K562 treated with DMSO at 1 percent for 48 hours (cell line): ENCODE results near the gene UBE2Q1. TPM values are rescaled to one million over a fixed set of nuclear protein-coding genes. Genes with fewer than 3 reads are reported as not detected.

ENCODE experiments used
- total RNA-seq: library from RNA; unstranded; fragments of 300-600 nt; gene quantifications from 2 replicates; pipeline ENCODE4 v1.2.3, GENCODE V29; 2022; ENCODE audit warnings: low replicate concordance; ENCODE audit errors: extremely low read depth

UBE2Q1 gene
- not detected in 2 replicates for total RNA-seq

DNA sequence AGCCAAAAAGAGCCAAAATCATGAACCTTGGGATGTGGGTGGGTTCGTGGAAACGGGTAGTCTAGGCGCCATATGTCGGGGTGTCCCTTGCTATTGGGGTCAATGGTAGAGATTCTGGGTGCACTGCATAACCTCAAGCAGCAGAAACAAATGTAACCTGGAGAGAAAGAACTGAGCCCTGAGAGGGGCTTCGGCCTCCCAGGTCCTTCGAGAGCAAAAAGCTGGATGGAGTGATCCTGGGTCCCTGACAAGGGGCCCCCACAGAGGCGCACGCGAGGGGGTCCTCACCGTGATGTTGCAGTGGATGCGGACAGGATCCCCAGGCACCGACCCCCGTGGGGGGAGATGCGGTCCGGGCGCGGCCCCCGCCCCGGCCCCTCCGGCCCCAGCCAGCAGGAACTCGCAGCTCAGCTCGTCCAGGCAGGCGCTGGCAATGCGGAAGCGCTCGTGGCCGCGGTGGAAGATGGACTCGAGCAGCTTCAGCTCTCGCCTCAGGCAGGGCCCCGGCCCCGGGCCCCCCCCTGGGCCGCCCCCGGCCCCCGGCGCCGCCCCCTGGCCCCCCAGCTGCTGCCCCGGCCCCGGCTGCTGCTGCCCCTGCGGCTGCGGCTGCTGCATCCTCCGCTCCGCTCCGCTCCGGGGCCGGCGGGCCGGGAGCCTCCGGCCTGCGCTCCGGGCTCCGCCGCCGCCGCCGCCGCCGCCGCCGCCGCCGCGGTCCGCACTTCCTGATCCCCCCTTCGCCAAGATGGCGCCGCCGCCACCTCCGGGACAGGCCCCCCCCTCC is at the start of gene UBE2Q1:
Gene UBE2Q1, minus strand, starts transcription at position 724 of the 781 bp plus-strand sequence. Its CDS starts 109 bp downstream, at position 615.

DNA sequence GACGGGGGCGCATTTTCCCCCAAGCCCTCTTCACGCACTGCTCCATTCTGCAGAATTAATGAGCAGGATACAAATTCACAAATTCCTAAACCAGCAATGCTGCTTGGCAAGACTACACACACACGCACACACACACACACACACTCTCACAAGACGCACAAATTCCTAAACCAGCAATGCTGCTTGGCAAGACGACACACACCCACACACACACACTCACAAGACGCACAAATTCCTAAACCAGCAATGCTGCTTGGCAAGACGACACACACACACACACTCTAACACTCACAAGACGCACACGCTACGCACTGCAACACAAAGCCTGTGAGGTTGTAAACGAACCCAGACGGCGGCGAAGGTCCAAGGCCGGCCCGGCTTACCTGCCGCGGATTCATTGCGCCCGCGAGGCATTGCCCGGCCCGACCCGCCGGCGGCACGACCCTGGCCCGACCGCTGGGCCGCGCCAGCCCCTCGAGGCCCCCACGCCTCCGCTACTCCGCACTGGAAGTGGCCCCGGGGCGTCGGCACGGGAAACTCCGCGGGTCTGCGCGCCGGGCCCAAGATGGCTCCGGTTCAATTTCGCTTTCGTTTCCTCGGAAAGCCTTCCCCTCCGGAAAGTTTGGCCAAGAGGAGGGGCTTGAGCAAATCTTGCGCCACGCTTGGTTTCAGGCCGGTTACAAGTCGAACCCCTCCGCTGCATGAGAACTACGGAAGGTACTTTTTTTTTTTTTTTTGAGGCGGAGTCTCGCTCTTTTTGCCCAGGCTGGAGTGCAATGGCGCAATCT is 49.3 kb upstream of the UBE2Q1 start, which contains the start of gene ADAR:
Gene ADAR, minus strand, starts transcription at position 578 of the 788 bp plus-strand sequence. Its CDS starts 180 bp downstream, at position 398.

DNA sequence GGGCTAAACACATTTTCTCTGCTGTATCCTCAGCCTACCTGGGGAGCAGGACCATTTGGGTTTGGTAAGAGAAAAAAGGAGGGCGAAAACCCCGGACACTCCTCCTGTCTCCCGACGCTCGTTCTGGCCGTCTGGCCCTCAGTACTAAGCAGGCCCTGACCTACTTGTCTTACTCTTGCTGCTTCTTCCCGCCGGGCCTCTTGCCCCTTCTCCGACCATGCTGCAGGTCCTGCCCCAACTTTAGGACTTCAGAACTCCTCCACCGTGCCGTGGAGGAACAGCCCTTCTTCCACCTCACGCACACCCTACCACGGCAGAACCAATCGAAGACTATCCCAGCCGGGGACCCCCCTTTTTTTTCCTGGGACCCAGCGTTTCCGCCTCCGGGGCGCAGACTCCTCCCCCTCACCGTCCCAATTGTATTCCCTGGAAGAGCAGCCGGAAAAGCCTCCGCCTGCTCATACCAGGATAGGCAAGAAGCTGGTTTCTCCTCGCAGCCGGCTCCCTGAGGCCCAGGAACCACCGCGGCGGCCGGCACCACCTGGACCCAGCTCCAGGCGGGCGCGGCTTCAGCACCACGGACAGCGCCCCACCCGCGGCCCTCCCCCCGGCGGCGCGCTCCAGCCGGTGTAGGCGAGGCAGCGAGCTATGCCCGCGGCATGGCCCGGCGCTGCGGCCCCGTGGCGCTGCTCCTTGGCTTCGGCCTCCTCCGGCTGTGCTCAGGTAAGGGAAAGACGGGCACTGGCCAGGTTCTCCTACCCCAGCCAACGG is 9.1 kb upstream of the UBE2Q1 start, which contains the start of gene CHRNB2:
Gene CHRNB2, plus strand, starts transcription at position 393 of the 771 bp plus-strand sequence. Its CDS starts 267 bp downstream, at position 660.

DNA sequence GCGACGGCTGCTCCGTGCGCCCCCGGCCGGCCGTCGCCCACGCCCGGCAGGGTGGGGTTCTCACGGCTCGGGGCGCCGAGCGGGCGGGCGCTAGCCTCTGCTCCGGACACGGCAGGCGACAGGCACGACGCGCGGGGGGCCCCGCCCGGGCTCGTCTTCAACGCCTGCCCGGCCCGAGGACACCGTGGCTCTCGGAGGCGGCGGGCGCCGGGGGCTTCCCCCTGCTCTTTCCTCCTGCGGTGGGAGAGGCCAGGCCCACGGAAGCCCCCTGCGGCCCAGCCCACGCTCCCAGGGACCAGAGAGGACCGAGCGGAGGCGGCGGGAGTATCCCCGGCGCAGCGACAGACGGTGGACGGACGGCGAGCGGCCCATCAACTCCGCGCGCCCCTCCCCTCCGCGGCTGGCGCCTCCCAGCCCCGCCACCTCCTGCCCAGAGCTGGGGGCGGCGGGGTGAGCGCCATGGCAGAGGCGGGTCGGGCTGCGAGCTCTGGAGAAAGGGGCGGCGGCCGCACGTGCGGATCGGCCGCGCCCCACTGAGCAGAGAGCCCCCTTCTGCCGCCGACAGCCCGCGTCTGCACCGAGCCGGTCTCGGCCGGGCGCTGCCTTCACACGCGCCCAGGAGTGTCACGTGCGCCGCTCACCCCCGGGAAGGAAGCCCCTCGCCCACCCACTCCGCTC is 56.3 kb downstream of the UBE2Q1 start, which contains the start of the genes SHE and TDRD10:
Gene SHE, minus strand, starts transcription at position 347 of the 678 bp plus-strand sequence. CDS start 386 bp downstream, outside the sequence.
Gene TDRD10, plus strand, starts transcription at position 154 of the 678 bp plus-strand sequence. CDS start 4,685 bp downstream, outside the sequence.

Other genes with a start within 250 kb of the UBE2Q1 start
- gene AQP10, start 237.6 kb downstream of the UBE2Q1 start, total RNA-seq: not detected in 2 replicates
- not detected in 2 replicates for gene ATP8B2, start 233.1 kb downstream of the UBE2Q1 start, total RNA-seq
- not detected in 2 replicates for gene IL6R, start 153.3 kb downstream of the UBE2Q1 start, total RNA-seq
- gene TDRD10, start 56.4 kb downstream of the UBE2Q1 start, total RNA-seq: not detected in 2 replicates
- not detected in 2 replicates for gene SHE, start 56.2 kb downstream of the UBE2Q1 start, total RNA-seq
- gene CHRNB2, start 9.1 kb upstream of the UBE2Q1 start, total RNA-seq: not detected in 2 replicates
- 166 TPM in 1 of 2 replicates, not detected in the other for gene ADAR, start 49.5 kb upstream of the UBE2Q1 start, total RNA-seq